ENCODE results near the gene ADAMTSL3.
"Not testable (repeated sequence)": the region's sequence is repeated elsewhere in the genome, so short reads cannot be mapped to it uniquely, and the experiment has no call there.

ADAMTSL3 gene

DNA sequence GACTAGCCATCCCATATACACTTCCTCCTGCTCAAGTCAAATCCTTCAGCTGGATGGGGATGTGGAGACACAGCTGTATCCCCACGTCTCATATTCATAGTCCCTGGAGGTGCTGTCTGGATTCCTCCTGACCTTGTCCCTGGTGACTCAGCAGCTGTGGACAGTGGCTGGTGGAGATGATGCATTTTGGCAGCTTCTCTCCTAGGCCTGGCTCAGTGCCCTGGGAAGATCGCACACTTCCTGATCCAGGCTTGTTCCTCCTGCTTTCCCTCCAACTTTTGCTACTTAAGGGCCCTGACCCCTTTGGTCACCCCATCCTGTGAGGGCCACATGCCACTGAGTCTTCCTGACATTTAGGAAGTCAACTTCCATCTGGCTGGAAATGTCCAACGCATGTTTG lies 44.4 kb downstream of the ADAMTSL3 start:
- Histone ChIP-seq H3K4me1 (ENCODE audit: control insufficient read depth in 2 of 2, insufficient read depth in 2 of 2, low read length in 2 of 2) (no peaks in the 10 kb centered on the region), H3K36me3 (ENCODE audit: control insufficient read depth in 2 of 2, insufficient read depth in 2 of 2, low read length in 2 of 2) (no peaks in the 10 kb centered on the region), H3K27ac (ENCODE audit: low read depth in 2 of 2, low read length in 2 of 2) (no peak overlapping the region), H3K27me3 (ENCODE audit: control insufficient read depth in 2 of 2, insufficient read depth in 2 of 2, low read length in 2 of 2) (no peaks in the 10 kb centered on the region), H3K9ac (ENCODE audit: low read depth in 1 of 2, low read length in 2 of 2) (no peak overlapping the region), H3K4me3 (ENCODE audit: low read length in 2 of 2) (no peak overlapping the region), H3K9me3 (ENCODE audit: control insufficient read depth in 2 of 2, low read length in 2 of 2) (no peaks in the 10 kb centered on the region)

DNA sequence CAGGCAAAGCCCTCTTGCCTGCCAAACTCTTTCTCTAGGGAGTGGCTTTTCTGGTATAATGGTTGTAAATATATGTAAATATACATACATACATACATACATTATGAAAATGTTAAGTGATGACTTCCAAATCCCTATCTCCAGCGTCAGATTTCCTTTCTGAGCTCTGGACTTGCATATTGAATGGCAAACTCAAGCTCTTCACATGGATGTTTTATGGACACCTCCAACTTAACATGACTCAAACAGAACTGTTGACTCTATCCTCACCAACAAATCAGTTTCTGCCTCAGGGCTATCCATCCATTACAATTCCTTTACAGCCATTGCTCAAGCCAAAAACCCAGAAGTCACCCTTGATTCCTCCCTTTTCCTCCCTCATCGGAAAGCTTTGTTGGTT lies 45.1 kb downstream of the ADAMTSL3 start:
- Histone ChIP-seq H3K4me1 (ENCODE audit: control insufficient read depth in 2 of 2, insufficient read depth in 2 of 2, low read length in 2 of 2) (no peaks in the 10 kb centered on the region), H3K36me3 (ENCODE audit: control insufficient read depth in 2 of 2, insufficient read depth in 2 of 2, low read length in 2 of 2) (no peaks in the 10 kb centered on the region), H3K4me3 (ENCODE audit: low read length in 2 of 2) (no peak overlapping the region), H3K27ac (ENCODE audit: low read depth in 2 of 2, low read length in 2 of 2) (no peak overlapping the region), H3K9ac (ENCODE audit: low read depth in 1 of 2, low read length in 2 of 2) (no peak overlapping the region), H3K9me3 (ENCODE audit: control insufficient read depth in 2 of 2, low read length in 2 of 2) (no peaks in the 10 kb centered on the region), H3K27me3 (ENCODE audit: control insufficient read depth in 2 of 2, insufficient read depth in 2 of 2, low read length in 2 of 2) (no peaks in the 10 kb centered on the region)

DNA sequence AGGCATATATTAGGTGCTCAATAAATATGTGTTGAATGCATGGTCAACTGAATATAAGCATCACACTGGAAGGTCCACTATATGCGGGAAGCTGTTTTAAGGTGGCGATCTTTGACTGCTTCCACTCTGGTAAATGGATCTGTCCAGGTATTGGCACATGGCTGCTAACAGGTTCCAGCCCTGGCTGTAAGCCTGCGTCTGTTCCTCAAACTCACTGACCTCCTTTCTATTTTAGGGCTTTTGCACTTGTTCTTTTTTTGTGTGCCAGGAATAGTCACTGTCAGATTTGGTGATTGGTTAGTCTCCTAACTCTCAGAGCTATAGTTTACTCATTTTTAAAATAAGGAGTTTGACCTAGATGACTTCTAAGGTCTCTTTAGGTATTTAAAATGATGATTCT lies 46.2 kb downstream of the ADAMTSL3 start:
- no peak overlapping the region for H3K9ac ChIP-seq (ENCODE audit: low read depth in 1 of 2, low read length in 2 of 2)
- H3K4me3 ChIP-seq (ENCODE audit: low read length in 2 of 2), result no peak overlapping the region
- no peaks in the 10 kb centered on the region for H3K4me1 ChIP-seq (ENCODE audit: control insufficient read depth in 2 of 2, insufficient read depth in 2 of 2, low read length in 2 of 2)
- H3K27ac ChIP-seq (ENCODE audit: low read depth in 2 of 2, low read length in 2 of 2), result no peak overlapping the region
- H3K36me3 ChIP-seq (ENCODE audit: control insufficient read depth in 2 of 2, insufficient read depth in 2 of 2, low read length in 2 of 2), result no peaks in the 10 kb centered on the region
- H3K9me3 ChIP-seq (ENCODE audit: control insufficient read depth in 2 of 2, low read length in 2 of 2), result no peaks in the 10 kb centered on the region
- H3K27me3 ChIP-seq (ENCODE audit: control insufficient read depth in 2 of 2, insufficient read depth in 2 of 2, low read length in 2 of 2), result no peaks in the 10 kb centered on the region

DNA sequence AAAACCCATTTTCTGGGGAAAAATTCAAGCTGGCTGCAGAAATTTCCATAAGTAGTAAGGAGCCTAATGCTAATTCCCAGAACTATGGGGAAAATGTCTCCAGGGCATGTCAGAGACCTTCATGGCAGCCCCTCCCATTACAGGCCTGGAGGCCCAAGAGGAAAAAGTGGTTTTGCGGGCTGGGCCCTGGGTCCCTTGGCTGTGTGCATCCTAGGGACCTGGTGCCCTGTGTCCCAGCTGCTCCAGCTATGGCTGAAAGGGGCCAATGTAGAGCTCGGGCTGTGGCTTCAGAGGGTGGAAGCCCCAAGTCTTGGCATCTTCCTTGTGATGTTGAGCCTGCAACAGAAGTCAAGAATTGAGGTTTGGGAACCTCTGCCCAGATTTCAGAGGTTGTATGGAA lies 48.4 kb downstream of the ADAMTSL3 start:
- H3K9ac ChIP-seq (ENCODE audit: low read depth in 1 of 2, low read length in 2 of 2); H3K4me1 ChIP-seq (ENCODE audit: control insufficient read depth in 2 of 2, insufficient read depth in 2 of 2, low read length in 2 of 2); H3K4me3 ChIP-seq (ENCODE audit: low read length in 2 of 2); H3K27ac ChIP-seq (ENCODE audit: low read depth in 2 of 2, low read length in 2 of 2); H3K27me3 ChIP-seq (ENCODE audit: control insufficient read depth in 2 of 2, insufficient read depth in 2 of 2, low read length in 2 of 2); H3K36me3 ChIP-seq (ENCODE audit: control insufficient read depth in 2 of 2, insufficient read depth in 2 of 2, low read length in 2 of 2); H3K9me3 ChIP-seq (ENCODE audit: control insufficient read depth in 2 of 2, low read length in 2 of 2): not testable (repeated sequence)

DNA sequence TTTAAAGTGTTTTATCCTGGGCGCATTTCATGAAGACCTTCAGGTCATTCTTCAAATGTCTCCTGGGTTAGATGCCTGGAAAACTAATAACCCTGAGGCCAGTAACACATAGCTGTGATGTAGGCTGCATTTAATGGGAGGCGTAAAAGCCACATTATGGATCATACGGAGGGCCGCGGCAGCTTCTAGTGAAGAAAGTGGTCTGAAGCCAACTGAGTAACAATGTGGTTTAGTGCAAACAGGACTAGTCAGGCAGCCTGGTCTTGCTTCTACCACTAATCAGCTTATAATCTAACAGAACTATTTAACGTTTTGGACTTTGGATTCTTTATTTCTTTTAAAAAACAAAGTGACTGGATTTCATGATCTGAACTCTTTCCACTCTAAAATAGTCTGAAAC lies 54.4 kb downstream of the ADAMTSL3 start:
- H3K4me3 ChIP-seq (ENCODE audit: low read length in 2 of 2), result no peak overlapping the region
- no peaks in the 10 kb centered on the region for H3K27me3 ChIP-seq (ENCODE audit: control insufficient read depth in 2 of 2, insufficient read depth in 2 of 2, low read length in 2 of 2)
- H3K36me3 ChIP-seq (ENCODE audit: control insufficient read depth in 2 of 2, insufficient read depth in 2 of 2, low read length in 2 of 2), result no peaks in the 10 kb centered on the region
- H3K27ac ChIP-seq (ENCODE audit: low read depth in 2 of 2, low read length in 2 of 2), result no peak overlapping the region
- no peaks in the 10 kb centered on the region for H3K9me3 ChIP-seq (ENCODE audit: control insufficient read depth in 2 of 2, low read length in 2 of 2)
- H3K4me1 ChIP-seq (ENCODE audit: control insufficient read depth in 2 of 2, insufficient read depth in 2 of 2, low read length in 2 of 2), result no peaks in the 10 kb centered on the region
- no peak overlapping the region for H3K9ac ChIP-seq (ENCODE audit: low read depth in 1 of 2, low read length in 2 of 2)

GRCh38 chr15:83709241-83709640 lies 55.3 kb downstream of the ADAMTSL3 start:
- Histone ChIP-seq H3K9me3 (ENCODE audit: control insufficient read depth in 2 of 2, low read length in 2 of 2) (no peaks in the 10 kb centered on the region), H3K4me1 (ENCODE audit: control insufficient read depth in 2 of 2, insufficient read depth in 2 of 2, low read length in 2 of 2) (no peaks in the 10 kb centered on the region), H3K27me3 (ENCODE audit: control insufficient read depth in 2 of 2, insufficient read depth in 2 of 2, low read length in 2 of 2) (no peaks in the 10 kb centered on the region), H3K9ac (ENCODE audit: low read depth in 1 of 2, low read length in 2 of 2) (no peak overlapping the region), H3K27ac (ENCODE audit: low read depth in 2 of 2, low read length in 2 of 2) (no peak overlapping the region), H3K36me3 (ENCODE audit: control insufficient read depth in 2 of 2, insufficient read depth in 2 of 2, low read length in 2 of 2) (no peaks in the 10 kb centered on the region), H3K4me3 (ENCODE audit: low read length in 2 of 2) (no peak overlapping the region)

- H3K27ac ChIP-seq (ENCODE audit: low read depth in 2 of 2, low read length in 2 of 2), result no peak overlapping the region
- no peaks in the 10 kb centered on the region for H3K36me3 ChIP-seq (ENCODE audit: control insufficient read depth in 2 of 2, insufficient read depth in 2 of 2, low read length in 2 of 2)
- H3K4me3 ChIP-seq (ENCODE audit: low read length in 2 of 2), result no peak overlapping the region
- H3K9ac ChIP-seq (ENCODE audit: low read depth in 1 of 2, low read length in 2 of 2), result no peak overlapping the region
- no peaks in the 10 kb centered on the region for H3K27me3 ChIP-seq (ENCODE audit: control insufficient read depth in 2 of 2, insufficient read depth in 2 of 2, low read length in 2 of 2)
- H3K4me1 ChIP-seq (ENCODE audit: control insufficient read depth in 2 of 2, insufficient read depth in 2 of 2, low read length in 2 of 2), result no peaks in the 10 kb centered on the region
- H3K9me3 ChIP-seq (ENCODE audit: control insufficient read depth in 2 of 2, low read length in 2 of 2), result no peaks in the 10 kb centered on the region
Observed at GRCh38 chr15:83709811-83710210, 55.9 kb downstream of the ADAMTSL3 start.

DNA sequence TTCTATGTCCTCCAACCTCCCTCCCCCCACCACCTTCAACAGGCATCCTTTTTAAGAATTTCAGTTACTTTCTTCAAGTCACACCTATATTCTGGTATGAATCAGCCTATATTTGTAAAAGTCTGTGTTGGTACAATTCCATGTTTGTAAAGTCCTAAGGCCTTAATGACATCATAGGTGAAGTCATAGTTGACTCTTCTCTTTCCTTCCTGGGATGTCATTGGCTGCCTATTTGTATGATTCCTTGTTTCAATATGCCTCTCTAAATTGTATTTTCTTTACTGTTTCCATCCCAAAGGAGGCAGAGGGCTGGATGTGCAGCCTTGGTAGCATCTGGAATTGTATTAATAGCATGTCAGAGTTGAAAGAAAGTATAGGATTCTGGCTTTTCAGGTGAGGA lies 56.5 kb downstream of the ADAMTSL3 start:
- Histone ChIP-seq H3K36me3 (ENCODE audit: control insufficient read depth in 2 of 2, insufficient read depth in 2 of 2, low read length in 2 of 2) (no peaks in the 10 kb centered on the region), H3K9me3 (ENCODE audit: control insufficient read depth in 2 of 2, low read length in 2 of 2) (no peaks in the 10 kb centered on the region), H3K4me1 (ENCODE audit: control insufficient read depth in 2 of 2, insufficient read depth in 2 of 2, low read length in 2 of 2) (no peaks in the 10 kb centered on the region), H3K9ac (ENCODE audit: low read depth in 1 of 2, low read length in 2 of 2) (no peak overlapping the region), H3K27ac (ENCODE audit: low read depth in 2 of 2, low read length in 2 of 2) (no peak overlapping the region), H3K27me3 (ENCODE audit: control insufficient read depth in 2 of 2, insufficient read depth in 2 of 2, low read length in 2 of 2) (no peaks in the 10 kb centered on the region), H3K4me3 (ENCODE audit: low read length in 2 of 2) (no peak overlapping the region)

GRCh38 chr15:83711236-83711635 lies 57.3 kb downstream of the ADAMTSL3 start:
- no peaks in the 10 kb centered on the region for H3K36me3 ChIP-seq (ENCODE audit: control insufficient read depth in 2 of 2, insufficient read depth in 2 of 2, low read length in 2 of 2)
- no peaks in the 10 kb centered on the region for H3K27me3 ChIP-seq (ENCODE audit: control insufficient read depth in 2 of 2, insufficient read depth in 2 of 2, low read length in 2 of 2)
- no peaks in the 10 kb centered on the region for H3K4me1 ChIP-seq (ENCODE audit: control insufficient read depth in 2 of 2, insufficient read depth in 2 of 2, low read length in 2 of 2)
- no peak overlapping the region for H3K27ac ChIP-seq (ENCODE audit: low read depth in 2 of 2, low read length in 2 of 2)
- no peak overlapping the region for H3K9ac ChIP-seq (ENCODE audit: low read depth in 1 of 2, low read length in 2 of 2)
- H3K4me3 ChIP-seq (ENCODE audit: low read length in 2 of 2), result no peak overlapping the region
- no peaks in the 10 kb centered on the region for H3K9me3 ChIP-seq (ENCODE audit: control insufficient read depth in 2 of 2, low read length in 2 of 2)

- Histone ChIP-seq H3K27ac (ENCODE audit: low read depth in 2 of 2, low read length in 2 of 2) (no peak overlapping the region), H3K36me3 (ENCODE audit: control insufficient read depth in 2 of 2, insufficient read depth in 2 of 2, low read length in 2 of 2) (no peaks in the 10 kb centered on the region)
Observed at GRCh38 chr15:83713242-83713641, 59.3 kb downstream of the ADAMTSL3 start.

GRCh38 chr15:83714939-83715628 lies 61.2 kb downstream of the ADAMTSL3 start:
- no peaks in the 10 kb centered on the region for H3K4me1 ChIP-seq (ENCODE audit: control insufficient read depth in 2 of 2, insufficient read depth in 2 of 2, low read length in 2 of 2)
- no peaks in the 10 kb centered on the region for H3K9me3 ChIP-seq (ENCODE audit: control insufficient read depth in 2 of 2, low read length in 2 of 2)
- H3K4me3 ChIP-seq (ENCODE audit: low read length in 2 of 2), result no peak overlapping the region
- no peak overlapping the region for H3K9ac ChIP-seq (ENCODE audit: low read depth in 1 of 2, low read length in 2 of 2)
- no peaks in the 10 kb centered on the region for H3K27me3 ChIP-seq (ENCODE audit: control insufficient read depth in 2 of 2, insufficient read depth in 2 of 2, low read length in 2 of 2)
- H3K27ac ChIP-seq (ENCODE audit: low read depth in 2 of 2, low read length in 2 of 2), result no peak overlapping the region
- no peaks in the 10 kb centered on the region for H3K36me3 ChIP-seq (ENCODE audit: control insufficient read depth in 2 of 2, insufficient read depth in 2 of 2, low read length in 2 of 2)

More at GRCh38 chr15:83713242-83713641, 59.3 kb downstream of the ADAMTSL3 start:
- Histone ChIP-seq H3K27me3 (ENCODE audit: control insufficient read depth in 2 of 2, insufficient read depth in 2 of 2, low read length in 2 of 2) (no peaks in the 10 kb centered on the region), H3K9ac (ENCODE audit: low read depth in 1 of 2, low read length in 2 of 2) (no peak overlapping the region), H3K9me3 (ENCODE audit: control insufficient read depth in 2 of 2, low read length in 2 of 2) (no peaks in the 10 kb centered on the region), H3K4me3 (ENCODE audit: low read length in 2 of 2) (no peak overlapping the region), H3K4me1 (ENCODE audit: control insufficient read depth in 2 of 2, insufficient read depth in 2 of 2, low read length in 2 of 2) (no peaks in the 10 kb centered on the region)

Data from mucosa of rectum (tissue), 2 donors.